Measurements from ENCODE around the gene RAB11FIP4. TPM values are rescaled to one million over a fixed set of nuclear protein-coding genes. Genes with fewer than 3 reads are reported as not detected.

Gene RAB11FIP4
- total and polyA plus RNA-seq, 9 of the 15 experiments (the other 6 are each of a cell fraction or from before 2014, with no cell fraction given), result 0.62 to 16.6 (median 8.9) TPM

- Histone ChIP-seq H3K4me3 (no peak overlapping the region), H3K9ac (ENCODE audit: insufficient read depth in 1 of 2, low read depth in 2 of 2, low read length in 2 of 2) (peak overlapping the region in 1 of 2 experiments; percentile 75; a peak in 2 of 4 replicates), H3K27ac (ENCODE audit: extremely low read depth, low read depth, low read length) (no peak overlapping the region), H3K36me3 (ENCODE audit: control insufficient read depth, insufficient read depth, low read length) (no peaks in the 10 kb centered on the region), H4K20me1 (replicated peaks; ENCODE audit: control insufficient read depth, insufficient read depth, low read length) (no peaks in the 10 kb centered on the region), H2AFZ (ENCODE audit: low read depth, low read length) (peak overlapping the region; percentile 41), H3K9me3 (replicated peaks; ENCODE audit: control insufficient read depth, insufficient read depth, low read depth, low read length) (no peaks in the 10 kb centered on the region), H3K4me1 (replicated peaks in 1 of 2; ENCODE audit: control insufficient read depth in 2 of 2, insufficient read depth in 2 of 2, low read length in 2 of 2) (peaks cover 40 to 44% of the 10 kb centered on the region in 2 experiments), H3K4me2 (ENCODE audit: insufficient read depth, low read length) (peak overlapping the region; percentile 43; the same call in 1 of the 2 replicates), H3K27me3 (ENCODE audit: control insufficient read depth in 2 of 2, insufficient read depth in 2 of 2, low read length in 2 of 2) (no peaks in the 10 kb centered on the region), H3K9me1 (ENCODE audit: control insufficient read depth, insufficient read depth, low read length) (no peaks in the 10 kb centered on the region), H3K79me2 (ENCODE audit: control insufficient read depth, insufficient read depth, low read length) (peaks cover 10% of the 10 kb centered on the region; the same call in 2 of the 3 replicates)
- BruUV-seq (replicated peaks), result no TSS peak
- ATAC-seq (peak; percentile 92), DNase-seq (ENCODE audit: extremely low read depth in 1 of 4, low spot score in 3 of 4) (peak; percentile 62 to 75 (median 67)), FAIRE-seq (peak; percentile 87)
- intact Hi-C loops (cut with micrococcal nuclease), result no loop called here
- in situ Hi-C loops (cut with MboI), result no loop called here
- ChIA-PET POLR2A (interaction anchor here (0.6 to 2.5 kb wide), 7 partner anchors 10 to 346 kb away, joined by 3 to 18 read pairs (median 5); no protein-coding TSS in a partner anchor), CTCF (ENCODE audit: low intra/inter-chr PET ratio) (interaction anchor here (0.6 kb wide), 1 partner anchor 395 kb away, joined by 3 read pairs; no protein-coding TSS in a partner anchor)
- WGBS (ENCODE audit: insufficient coverage, low coverage, missing lambda C conversion rate), result 28% methylated on average over 8 of the region's 10 CpGs
- TF ChIP-seq E2F6 (IDR thresholded peaks at IDR 0.05; ENCODE audit: borderline replicate concordance in 1 of 2, extremely low read depth in 1 of 2, insufficient read depth in 1 of 2, insufficient read length in 1 of 2, low read depth in 1 of 2, low read length in 1 of 2, poor library complexity in 1 of 2, severe bottlenecking in 1 of 2), result peak; percentile 20 to 42
- TF ChIP-seq L3MBTL2 (IDR thresholded peaks at IDR 0.05), result peak; percentile 65; the same call in 1 of the 2 replicates
- TF ChIP-seq ZFP1 (CRISPR knock-in tag; IDR thresholded peaks at IDR 0.05), result no peak
- peak; percentile 57; the same call in 1 of the 2 replicates for TF ChIP-seq ESRRA (IDR thresholded peaks at IDR 0.05; ENCODE audit: borderline replicate concordance, low read depth)
- TF ChIP-seq HDAC2 (IDR thresholded peaks at IDR 0.05), result no peak
- TF ChIP-seq SFPQ (IDR thresholded peaks at IDR 0.05; ENCODE audit: low read depth, low read length), result no peak
- no peak for TF ChIP-seq NUFIP1 (IDR thresholded peaks at IDR 0.05; ENCODE audit: partially characterized antibody)
- TF ChIP-seq CREM (IDR thresholded peaks at IDR 0.05; ENCODE audit: low read depth), result 0 out of 2 replicates have a peak, but pooled peaks have one; percentile 10
- no peak for TF ChIP-seq ZNF280B (CRISPR knock-in tag; IDR thresholded peaks at IDR 0.05)
- peak; percentile 68 for TF ChIP-seq PRDM10 (IDR thresholded peaks at IDR 0.05; ENCODE audit: partially characterized antibody)
- 0 out of 2 replicates have a peak, but pooled peaks have one; percentile 38 for TF ChIP-seq ZNF766 (CRISPR knock-in tag; conservative IDR thresholded peaks at IDR 0.05)
These were observed 106.7 kb downstream of the RAB11FIP4 start for GRCh38 chr17:31497994-31498826.

Measured in K562 (cell line).